ENCODE results near the gene STK17B. TPM values are rescaled to one million over a fixed set of nuclear protein-coding genes. Genes with fewer than 3 reads are reported as not detected.
A peak's percentile ranks its signal among the peaks of the same experiment; 100 is the strongest.

STK17B gene
- total RNA-seq, 2 donors from 2014 or later, result 7.9 to 16.9 TPM

GRCh38 chr2:196108604-196109003 is 62.8 kb downstream of the STK17B start:
- no peak for ATAC-seq
- TF ChIP-seq POLR2A (IDR thresholded peaks at IDR 0.05) (no peak), CTCF (IDR thresholded peaks at IDR 0.05) (no peak)
- Histone ChIP-seq H3K27ac (no peak overlapping the region), H3K4me1 (peaks cover 3% of the 10 kb centered on the region), H3K4me3 (no peak overlapping the region), H3K36me3 (replicated peaks in 1 of 2; ENCODE audit: insufficient read depth in 1 of 2, low read depth in 2 of 2) (no peaks in the 10 kb centered on the region), H3K27me3 (no peaks in the 10 kb centered on the region), H3K9me3 (no peaks in the 10 kb centered on the region)
- 52 to 65% methylated on average over 1 of the region's 1 CpG for WGBS, 2 donors
- intact Hi-C loops (cut with DNase I), result no loop called here
- no peak for DNase-seq

GRCh38 chr2:196105951-196106350 is 65.4 kb downstream of the STK17B start:
- DNase-seq (no peak), ATAC-seq (no peak)
- H3K9me3 ChIP-seq, result no peaks in the 10 kb centered on the region
- no peaks in the 10 kb centered on the region for H3K27me3 ChIP-seq
- no peaks in the 10 kb centered on the region for H3K36me3 ChIP-seq (replicated peaks in 1 of 2; ENCODE audit: insufficient read depth in 1 of 2, low read depth in 2 of 2)
- intact Hi-C loops (cut with DNase I), result no loop called here
- no peak overlapping the region for H3K4me3 ChIP-seq
- WGBS, 2 donors, result 53 to 77% methylated on average over 5 of the region's 5 CpGs
- H3K4me1 ChIP-seq, result no peaks in the 10 kb centered on the region
- no peak overlapping the region for H3K27ac ChIP-seq
- TF ChIP-seq POLR2A (IDR thresholded peaks at IDR 0.05), result no peak
- no peak for TF ChIP-seq CTCF (IDR thresholded peaks at IDR 0.05)

GRCh38 chr2:196104066-196104465 is 67.3 kb downstream of the STK17B start:
- DNase-seq (no peak), ATAC-seq (no peak)
- Histone ChIP-seq H3K9me3 (no peaks in the 10 kb centered on the region), H3K36me3 (replicated peaks in 1 of 2; ENCODE audit: insufficient read depth in 1 of 2, low read depth in 2 of 2) (no peaks in the 10 kb centered on the region), H3K4me3 (no peak overlapping the region), H3K27me3 (no peaks in the 10 kb centered on the region), H3K4me1 (no peaks in the 10 kb centered on the region), H3K27ac (no peak overlapping the region)
- WGBS, 2 donors, result 73 to 78% methylated on average over 4 of the region's 4 CpGs
- TF ChIP-seq CTCF (IDR thresholded peaks at IDR 0.05), result no peak
- TF ChIP-seq POLR2A (IDR thresholded peaks at IDR 0.05), result no peak
- intact Hi-C loops (cut with DNase I), result no loop called here

GRCh38 chr2:196103626-196104025 is 67.8 kb downstream of the STK17B start:
- Histone ChIP-seq H3K4me3 (no peak overlapping the region), H3K27me3 (no peaks in the 10 kb centered on the region), H3K9me3 (no peaks in the 10 kb centered on the region), H3K4me1 (no peaks in the 10 kb centered on the region), H3K27ac (no peak overlapping the region), H3K36me3 (replicated peaks in 1 of 2; ENCODE audit: insufficient read depth in 1 of 2, low read depth in 2 of 2) (no peaks in the 10 kb centered on the region)
- intact Hi-C loops (cut with DNase I), result no loop called here
- 83 to 93% methylated on average over 2 of the region's 2 CpGs for WGBS, 2 donors
- ATAC-seq (no peak), DNase-seq (no peak)
- no peak for TF ChIP-seq POLR2A (IDR thresholded peaks at IDR 0.05)

- ATAC-seq, result peak; percentile 53
- Histone ChIP-seq H3K36me3 (replicated peaks in 1 of 2; ENCODE audit: insufficient read depth in 1 of 2, low read depth in 2 of 2) (no peaks in the 10 kb centered on the region), H3K4me3 (no peak overlapping the region), H3K27me3 (no peaks in the 10 kb centered on the region), H3K9me3 (no peaks in the 10 kb centered on the region), H3K4me1 (no peaks in the 10 kb centered on the region), H3K27ac (peak overlapping the region in 1 of 4 donors; percentile 12)
- 29 to 41% methylated on average over 6 of the region's 6 CpGs for WGBS, 2 donors
- TF ChIP-seq CTCF (IDR thresholded peaks at IDR 0.05) (no peak), POLR2A (IDR thresholded peaks at IDR 0.05) (no peak)
- intact Hi-C loops (cut with DNase I), result no loop called here
- peak in 1 of 4 donors; percentile 13 for DNase-seq
These were observed 69.9 kb downstream of the STK17B start for GRCh38 chr2:196101325-196101991.
